ENCODE measurements around the gene APEH.

- TF ChIP-seq CTCF (IDR thresholded peaks at IDR 0.05) = no peak
- no peak for TF ChIP-seq POLR2A (IDR thresholded peaks at IDR 0.05)
- no peak for TF ChIP-seq POLR2AphosphoS5 (IDR thresholded peaks at IDR 0.05)
Measured at GRCh38 chr3:49628249-49628648, 45.9 kb upstream of the APEH start.

Data from prostate gland (tissue), 2 donors.